ENCODE data around the gene PAQR9.

Gene PAQR9

DNA sequence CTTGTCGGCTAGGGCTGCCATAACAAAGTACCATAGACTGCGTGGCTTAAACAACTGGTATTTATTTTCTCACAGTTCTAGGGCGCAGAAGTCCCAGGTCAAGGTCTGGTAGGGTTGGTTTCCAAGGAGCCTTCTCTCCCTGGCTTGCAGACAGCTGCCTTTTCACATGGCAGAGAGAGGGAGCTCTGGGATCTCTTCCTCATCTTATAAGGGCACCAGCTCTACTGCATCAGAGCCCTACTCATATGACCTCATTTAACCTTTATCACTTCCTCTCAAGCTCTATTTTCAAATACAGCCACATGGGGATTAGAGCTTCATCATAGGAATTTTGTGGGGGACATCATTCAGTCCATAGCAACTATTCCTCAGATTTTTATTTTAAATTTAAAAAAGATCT is 17.6 kb upstream of the PAQR9 start:
- no peak for DNase-seq

DNA sequence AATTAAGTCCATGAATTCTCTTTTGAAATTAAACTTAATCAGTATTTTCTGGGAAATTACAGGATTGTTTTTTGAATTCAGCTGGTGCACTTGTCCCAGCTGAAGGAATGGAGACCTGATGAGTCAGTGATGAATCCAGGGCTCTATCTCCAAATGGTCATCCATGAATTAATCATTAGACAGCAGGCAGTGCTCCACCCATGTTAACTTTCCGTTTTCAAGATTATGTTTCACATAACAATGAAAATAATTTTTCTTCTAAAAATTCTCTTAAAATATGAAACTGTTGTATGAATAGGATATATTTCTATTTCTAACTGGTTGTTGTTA is 13.9 kb upstream of the PAQR9 start:
- no peak for DNase-seq

DNA sequence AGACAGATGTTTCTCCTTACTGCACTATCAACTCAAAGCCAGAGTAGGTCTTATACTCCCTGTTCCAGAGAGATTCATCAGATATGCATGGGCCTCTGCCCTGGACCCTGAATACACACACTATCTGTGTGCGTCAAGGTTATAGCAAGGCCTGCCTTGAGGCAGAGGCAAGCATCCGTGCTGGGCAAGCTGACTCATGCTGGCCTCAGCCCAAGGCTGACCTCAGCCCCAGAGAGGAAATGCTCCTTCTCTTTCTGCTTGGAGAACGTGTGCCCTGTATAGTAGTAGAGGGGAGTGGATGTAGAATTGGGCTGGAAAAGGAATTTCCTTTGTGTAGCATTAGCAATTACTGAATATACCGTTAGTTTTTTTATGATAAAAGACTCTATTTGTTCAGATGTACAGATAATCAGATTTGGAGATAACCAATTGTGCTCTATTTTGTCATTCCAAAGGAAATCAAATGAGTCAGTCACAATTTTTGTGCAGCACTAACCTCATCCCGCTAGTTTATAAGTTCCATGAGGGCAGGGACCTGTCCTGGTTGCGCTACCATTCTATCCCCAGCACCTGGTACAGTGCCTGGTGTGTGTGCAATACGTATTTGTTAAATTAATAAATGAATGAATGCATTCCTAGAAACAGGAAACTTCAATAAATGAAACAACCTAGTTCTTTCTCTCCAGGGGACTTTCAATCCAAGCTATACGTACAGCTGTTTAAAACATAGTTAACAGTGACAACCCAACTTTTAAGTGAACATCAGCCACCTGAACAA is 13.3 kb upstream of the PAQR9 start:
- DNase-seq: no peak

DNA sequence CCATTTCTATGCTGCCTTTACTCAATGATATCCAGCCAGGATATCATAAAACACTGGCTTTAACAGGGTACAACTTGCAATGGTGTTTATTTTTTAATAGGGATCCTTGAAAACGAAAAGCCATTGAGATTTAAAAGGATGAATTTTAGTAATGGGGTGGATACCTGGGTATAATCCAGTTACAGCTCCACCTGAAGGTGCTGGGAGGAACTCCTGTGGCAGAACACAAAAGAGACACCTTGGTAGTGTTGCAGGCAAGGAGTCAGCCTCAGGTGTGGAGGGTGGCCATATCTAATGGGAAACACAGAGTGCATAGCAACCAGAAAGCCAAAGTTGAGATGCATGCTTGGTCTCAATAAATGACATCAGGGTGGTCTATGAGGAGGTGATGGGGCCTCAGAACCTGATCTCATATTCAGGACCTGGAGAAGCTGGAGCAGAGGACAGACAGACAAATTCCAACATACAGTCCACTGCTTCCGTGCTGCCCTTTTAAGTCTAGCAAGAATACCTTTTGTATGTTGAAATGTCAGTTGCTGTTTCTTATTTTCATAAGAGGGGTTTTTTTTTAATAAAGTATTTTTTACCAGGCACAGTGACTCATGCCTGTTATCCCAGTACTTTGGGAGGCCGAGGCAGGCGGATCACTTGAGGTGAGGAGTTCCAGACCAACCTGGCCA is 12.0 kb upstream of the PAQR9 start:
- no peak for DNase-seq

DNA sequence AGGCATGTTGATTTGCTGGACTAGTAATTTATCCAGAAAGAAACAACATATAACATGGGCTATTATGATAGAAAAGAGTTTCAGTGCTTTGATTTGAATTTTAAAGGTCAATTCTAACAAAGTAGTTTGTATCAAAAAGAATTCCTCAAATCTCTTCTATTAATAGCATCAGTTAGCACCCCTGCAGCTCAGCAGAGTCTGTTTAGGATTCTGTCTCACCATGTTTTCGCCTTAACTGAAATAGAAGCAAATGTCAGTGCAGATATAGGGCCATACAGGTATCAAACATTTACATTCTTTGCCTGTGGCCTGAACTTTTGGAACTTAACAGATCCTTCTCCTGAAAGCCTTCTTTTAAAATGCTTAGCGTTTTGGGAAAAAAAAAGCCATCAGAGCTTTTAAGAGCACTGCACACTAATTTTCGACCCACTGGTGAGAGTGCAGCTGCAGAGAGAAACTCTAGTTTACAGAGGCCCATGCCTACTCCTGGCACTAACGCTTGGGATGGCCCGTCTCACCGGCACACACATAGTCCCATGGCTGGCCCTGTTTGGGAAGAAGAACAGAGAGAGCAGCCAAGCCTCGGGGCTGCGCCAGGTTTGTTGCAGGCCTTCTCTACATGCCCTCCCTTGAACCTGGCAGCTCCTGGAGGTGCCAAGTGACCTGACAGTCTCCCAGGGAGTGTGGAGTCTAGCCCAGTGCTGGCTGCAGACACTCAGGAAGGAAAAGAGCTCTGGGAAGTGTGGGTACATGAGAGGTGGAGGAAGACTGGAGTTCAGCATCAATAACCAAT is 9.9 kb upstream of the PAQR9 start:
- DNase-seq: no peak

DNA sequence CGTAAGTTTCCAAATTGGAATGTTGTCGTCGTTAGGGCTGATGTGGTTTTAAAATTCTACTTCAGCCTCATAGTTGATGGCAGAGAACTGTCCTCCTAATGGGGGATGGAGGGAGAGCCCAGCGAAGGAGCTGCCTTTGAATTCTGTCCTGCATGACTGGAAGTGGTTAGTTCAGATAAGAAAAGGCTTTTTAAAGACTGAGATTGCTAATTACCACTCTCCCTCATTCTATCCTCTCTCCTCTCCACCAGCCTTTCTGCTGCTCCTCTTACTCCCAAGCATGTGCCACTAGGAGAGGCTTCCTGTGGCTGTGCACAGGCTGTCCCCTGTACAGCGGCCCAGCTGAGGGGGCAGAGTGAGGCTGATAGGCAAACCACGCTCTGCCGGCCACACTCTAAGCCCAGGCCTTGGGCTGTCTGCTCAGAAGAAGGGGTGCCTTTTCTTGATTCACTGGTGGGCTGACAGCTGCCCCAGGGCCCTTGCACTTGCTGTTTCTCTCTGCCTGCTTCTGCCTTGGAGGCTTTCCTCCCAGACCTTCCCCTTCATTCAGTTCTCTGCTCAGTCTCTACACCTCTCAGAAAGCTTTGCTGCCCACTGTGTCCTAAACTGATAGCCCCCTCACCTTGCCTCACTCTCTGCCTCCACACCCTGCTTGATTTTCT is 8.7 kb upstream of the PAQR9 start:
- DNase-seq: no peak

DNA sequence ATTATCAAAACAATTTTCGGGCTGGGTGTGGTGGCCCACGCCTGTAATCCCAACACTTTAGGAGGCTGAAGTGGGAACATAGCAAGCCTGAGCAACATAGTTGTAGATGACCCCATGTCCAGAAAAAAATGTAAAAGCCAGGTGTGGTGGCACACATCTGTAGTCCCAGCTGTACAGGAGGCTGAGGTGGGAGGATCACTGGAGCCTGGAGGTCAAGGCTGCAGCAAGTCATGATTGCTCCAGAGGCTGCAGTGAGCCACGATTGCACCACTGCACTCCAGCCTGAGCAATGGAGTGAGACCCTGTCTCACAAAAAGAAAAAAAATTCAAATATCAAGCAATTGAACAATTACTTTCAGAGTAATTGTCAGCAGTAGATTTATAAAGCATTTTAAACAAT is 8.0 kb upstream of the PAQR9 start:
- no peak for DNase-seq

DNA sequence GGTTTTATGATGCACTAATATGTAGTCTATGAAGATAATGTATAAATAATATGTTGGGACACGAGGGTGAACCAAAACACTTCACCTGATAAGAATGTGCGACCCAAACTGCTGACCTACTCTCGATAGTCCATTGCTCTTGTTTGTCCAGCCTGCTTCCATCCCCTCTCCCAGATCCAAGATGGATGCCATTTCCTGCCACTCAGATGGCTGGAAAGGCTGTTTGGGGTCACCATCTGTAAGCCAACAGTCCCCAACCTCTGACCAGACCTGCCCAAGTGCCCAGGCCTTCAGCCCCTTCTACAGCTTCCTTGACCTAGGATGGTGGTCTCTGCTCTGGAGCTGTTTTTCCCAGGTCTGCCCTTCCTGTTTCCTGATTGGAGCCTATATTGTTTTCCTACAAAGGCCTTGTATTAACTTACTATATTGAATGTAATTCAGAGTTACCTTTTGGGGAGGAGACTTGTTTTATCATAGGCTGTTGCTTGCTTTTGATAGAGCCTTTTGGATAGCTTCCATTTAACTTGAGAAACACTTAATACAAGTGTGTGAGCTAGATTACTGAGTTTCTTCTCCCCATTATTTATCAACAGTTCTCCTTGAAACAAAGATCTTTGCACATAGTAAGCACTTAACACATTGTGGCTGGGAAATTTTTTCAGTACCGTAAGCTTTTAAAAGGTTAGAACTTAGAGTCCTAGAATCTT is 5.0 kb upstream of the PAQR9 start:
- DNase-seq: no peak

DNA sequence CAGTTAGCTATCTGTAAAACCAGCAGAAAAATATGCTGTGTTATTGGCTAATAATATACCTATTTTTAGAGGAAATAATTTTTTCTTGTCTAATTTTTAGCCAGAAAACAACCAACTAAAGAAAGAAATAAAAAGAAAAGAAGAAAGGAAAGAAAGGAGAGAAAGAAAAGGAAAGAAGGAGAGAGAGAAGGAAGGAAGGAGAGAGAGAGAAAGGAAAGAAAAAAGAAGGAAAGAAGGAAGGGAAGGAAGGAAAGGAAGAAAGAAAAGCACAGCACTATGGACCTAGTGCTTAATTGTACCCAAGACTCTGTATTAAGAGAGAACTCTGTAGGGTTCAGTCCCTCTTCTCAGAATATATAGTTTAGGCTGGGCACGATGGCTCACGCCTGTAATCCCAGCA is 3.3 kb upstream of the PAQR9 start:
- DNase-seq: no peak

DNA sequence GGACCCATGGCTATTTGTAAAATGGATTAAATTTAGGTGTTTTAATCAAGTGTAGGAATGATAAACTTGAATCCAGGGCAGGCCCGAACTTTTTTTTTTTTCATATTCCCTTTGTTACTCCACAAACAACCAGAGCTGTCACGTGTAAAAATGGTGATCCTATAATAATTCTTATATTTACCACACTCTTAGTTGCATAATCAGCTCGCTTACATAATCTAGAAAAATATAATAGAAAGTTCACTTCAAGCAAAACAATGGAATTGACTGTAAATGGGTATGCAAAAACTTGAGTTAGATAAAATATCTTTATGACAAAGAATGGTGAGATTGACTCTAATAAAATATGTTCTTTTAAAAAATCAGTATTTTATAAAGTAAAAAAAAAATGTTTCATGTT is 2.1 kb upstream of the PAQR9 start:
- no peak for DNase-seq

DNA sequence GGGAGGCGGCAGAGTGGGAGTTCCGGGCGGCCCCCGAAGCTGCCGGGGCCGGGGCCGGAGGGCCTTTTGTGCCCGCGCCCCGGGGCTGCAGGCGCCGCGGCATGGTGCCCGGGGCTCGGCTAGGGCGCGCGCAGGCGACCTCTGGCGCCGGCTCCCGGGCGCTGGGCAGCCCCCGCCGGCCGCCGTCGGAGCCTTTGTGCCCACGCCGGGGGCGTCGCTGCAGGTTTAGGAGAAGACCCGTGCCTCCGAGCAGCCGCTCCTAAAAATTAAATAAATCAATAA is 299 bp downstream of the PAQR9 start:
- DNase-seq: no peak

DNA sequence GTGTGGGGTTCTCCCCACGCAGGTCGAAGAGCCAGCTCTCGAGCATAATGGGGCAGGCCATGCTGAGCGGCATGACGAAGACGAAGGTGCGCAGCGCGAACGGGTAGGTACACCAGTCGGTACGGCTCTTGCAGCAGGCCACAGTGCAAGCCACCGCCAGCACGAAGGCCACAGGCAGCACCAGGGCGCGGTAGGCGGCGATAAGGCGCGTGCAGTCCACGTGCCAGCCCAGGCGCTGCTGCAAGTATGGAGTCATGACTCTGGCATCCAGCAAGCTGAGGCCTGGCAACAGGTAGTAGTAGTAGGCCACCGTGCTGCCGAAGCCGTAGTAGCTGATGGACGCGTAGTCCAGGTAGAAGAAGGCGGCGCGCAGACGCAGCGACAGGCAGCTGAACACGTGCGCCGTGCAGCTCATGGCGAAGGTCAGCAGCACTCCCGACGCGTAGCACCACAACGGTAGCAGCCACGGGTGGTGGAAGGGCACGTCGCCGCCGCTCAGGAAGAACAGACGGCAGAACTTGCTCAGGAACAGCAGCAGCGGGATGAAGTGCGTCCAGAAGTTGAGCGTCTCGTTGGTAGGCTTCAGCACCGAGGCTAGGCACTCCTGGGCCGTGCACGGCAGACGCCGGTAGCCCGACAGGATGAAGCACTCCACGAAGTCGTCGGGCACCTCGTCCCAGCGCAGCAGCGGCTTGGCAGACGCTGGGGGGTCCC is 797 bp downstream of the PAQR9 start:
- no peak for DNase-seq

DNA sequence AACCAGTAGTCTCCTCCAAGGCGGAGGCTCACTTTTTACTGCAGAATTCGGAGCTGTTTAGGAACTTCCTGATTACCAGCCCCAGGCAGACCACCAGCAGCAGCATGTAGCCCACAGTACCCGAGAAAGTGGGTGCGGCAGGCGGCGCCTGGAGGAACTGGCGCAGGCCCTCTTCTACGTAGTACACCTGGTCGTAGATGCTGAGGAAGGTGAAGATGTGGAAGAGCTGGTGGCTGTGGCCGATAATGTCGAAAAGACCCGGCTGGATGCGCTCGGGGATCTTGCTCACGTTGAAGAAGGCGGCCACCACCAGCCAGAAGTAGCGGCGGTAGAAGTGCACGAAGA is 1.3 kb downstream of the PAQR9 start:
- no peak for DNase-seq

DNA sequence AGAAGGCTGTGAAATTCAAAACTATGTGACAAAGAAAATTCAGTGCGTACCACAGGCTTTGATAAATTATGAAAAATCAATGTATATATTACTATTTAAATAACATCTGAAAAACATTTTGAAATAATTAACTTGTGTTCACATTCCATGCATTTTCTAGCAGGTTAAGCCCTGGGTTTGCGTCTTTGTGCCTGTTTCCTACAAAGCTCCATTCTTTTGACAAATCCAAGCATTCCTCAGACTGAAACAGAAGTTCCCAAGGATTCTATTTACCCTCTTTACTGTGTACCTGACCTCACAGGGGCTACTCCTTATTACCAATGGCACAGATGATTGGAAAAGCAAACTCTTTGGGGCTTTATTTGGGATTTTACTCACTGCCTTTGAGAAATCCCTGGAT is 1.9 kb downstream of the PAQR9 start:
- no peak for DNase-seq

DNA sequence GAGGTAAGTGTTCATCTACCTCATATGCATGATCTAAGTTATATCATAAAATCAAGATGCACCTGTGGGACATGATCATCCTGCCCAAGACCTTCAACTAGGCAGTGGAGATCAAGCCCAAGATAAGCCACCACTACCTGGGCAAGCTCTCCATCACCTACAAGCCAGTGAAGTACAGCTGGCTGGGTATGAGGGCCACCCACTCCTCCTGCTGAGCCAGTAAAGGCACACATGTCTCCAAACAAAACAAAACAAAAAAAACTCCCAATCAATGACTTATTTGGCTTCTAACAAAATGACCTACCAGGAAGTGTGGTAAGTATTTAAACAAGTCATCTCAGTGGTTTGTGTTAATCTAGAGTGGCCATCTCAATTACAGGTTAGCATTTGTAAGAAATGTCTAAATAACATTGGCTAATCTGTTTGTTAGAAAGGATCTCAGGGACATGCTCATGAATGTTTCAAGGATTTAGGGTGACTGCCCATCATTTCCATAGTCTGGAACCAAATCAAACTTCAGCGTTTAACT is 3.1 kb downstream of the PAQR9 start:
- no peak for DNase-seq

DNA sequence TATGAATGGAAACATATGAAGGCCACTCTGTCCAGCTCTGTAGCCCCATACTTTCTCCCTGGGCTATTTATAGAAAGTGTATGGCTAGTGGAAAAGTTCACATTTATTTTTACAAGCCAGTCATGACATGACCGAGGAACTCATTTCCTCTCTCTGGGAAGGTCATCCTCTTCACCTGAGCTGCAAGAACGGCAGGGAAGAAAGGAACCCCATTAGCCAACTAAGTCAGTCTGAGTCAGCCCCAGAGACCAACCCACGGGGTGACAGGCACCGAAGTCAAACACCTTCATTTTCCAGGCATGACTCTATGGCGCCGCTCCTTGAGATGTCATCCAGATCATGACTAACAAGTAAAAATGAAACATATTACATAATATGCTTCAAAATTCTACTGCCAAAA is 4.8 kb downstream of the PAQR9 start:
- DNase-seq: no peak

DNA sequence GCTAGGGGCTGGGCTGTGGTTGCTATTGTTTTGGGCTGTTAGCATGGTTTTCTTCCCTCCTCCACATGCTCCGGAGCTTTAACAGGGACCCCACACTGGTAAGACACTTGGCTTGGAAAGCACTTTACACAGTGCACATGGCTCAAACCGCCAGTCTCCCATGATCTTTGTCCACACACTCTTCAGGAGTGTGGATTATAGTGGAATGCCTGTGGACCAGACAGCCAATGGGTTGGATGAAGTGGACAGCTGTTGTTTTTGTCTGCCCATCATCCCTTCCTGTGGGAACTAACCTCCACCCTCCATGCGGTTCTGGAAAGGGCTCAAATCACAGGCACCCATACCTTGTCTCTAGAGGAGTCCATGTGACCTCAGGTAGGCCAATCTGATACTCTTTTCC is 10.0 kb downstream of the PAQR9 start:
- DNase-seq: no peak

DNA sequence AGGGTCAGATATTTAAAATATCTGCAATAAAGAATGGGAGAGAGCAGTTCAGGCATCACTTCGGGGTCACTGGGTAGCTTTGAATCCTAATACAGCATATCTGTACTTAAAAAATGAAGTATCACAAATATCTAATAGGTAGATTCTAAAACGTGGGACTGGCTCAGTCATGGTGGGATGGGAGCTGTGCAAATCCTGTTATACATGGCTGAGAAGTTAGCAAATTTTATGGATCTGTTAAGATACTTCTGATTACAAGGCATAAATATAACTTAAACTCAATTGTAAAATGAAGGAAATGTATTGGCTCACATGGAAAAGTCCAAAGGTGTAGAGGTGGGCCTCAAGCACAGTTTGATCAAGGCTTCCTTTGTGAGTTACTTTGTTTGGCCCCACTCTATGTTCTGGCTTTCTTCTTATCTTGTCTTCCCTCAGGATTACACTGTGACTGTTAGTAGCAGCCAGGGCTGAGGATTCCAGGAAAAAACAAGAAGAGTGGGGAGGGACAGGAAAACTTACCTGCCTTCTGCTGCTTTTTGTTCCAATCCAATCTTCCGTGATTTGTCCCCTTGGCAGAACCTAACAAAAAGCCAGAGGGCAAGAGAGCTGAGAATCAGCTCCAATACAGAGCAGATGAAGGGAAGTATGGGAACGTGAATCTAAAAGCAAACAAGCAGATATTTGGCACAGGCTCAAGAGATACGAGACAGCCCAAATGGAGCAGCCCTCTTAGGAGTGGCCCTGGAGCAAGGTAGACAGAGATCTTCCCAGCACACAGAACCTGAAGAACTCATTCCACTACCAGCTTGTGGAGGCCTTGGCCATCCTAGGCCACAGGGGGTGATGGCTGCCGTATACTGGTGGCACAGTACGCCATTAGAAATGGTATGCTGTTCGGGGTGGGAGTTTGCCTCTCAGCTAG is 10.9 kb downstream of the PAQR9 start:
- no peak for DNase-seq

DNA sequence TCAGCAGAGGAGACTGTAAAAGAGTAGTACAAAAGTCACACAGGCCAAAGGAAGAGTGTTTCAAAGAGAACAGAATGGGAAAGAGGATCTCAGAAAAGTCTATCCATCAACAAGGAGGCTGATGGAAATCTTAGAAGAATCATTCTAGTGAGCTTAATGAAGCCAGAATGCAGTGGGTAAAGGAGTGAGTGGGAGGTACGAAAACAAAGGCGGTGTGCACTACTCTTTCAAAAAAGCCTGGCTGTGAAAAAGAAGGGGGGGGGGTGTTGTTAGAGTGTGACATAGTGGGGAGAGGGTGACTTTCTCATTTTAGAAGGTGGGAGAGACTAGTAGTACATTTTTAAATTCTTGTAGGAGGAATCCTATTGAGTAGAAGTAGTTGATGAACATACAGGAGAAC is 11.7 kb downstream of the PAQR9 start:
- DNase-seq: no peak

DNA sequence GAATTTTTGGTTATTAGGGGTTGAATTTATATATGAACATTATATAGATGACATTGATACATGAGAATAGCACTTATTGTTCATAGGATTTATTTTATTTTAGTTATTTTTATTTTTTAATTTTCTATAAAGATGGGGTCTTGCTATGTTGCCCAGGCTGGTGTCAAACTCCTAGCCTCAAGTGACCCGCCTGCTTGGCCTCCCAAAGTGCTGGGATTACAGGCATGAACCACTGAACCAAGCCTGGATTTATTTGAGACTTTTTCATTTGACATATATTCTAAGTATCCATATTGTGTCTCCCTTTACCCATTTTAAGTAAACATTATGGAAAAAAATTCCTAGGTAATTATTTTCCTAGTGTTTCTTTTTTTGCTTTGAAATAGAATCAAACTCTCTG is 12.5 kb downstream of the PAQR9 start:
- no peak for DNase-seq

Measured in NCI-H1105 treated with DMSO at 0.1 percent for 48 hours (cell line).